SIG-M5 treated with dmso at 0.1 percent for 504 hours (cell line): ENCODE results near the gene DNAI7.

Source experiments
- DNase-seq: peaks from one replicate; lab custom pipeline; 2025; ENCODE audit not compliant: unreplicated experiment; lab: John Stamatoyannopoulos, UW

DNAI7 gene

GRCh38 chr12:25184132-25184531 lies 10.8 kb downstream of the DNAI7 start:
- no peak for DNase-seq

DNA sequence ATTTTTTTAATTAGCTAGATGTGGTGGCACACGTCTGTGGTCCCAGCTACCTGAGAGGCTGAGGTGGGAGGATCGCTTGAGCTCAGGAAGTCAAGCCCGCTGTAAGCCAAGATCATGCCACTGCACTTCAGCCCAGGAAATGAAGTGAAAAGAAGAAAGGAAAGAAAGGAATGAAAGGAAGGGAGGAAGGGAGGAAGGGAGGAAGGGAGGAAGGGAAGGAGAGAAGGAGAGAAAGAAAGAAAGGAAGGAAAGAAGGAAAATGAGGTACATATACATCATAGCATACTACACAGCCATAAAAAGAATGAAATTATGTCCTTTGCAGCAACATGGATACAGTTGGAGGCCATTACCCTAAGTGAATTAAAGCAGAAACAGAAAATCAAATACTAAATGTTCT lies 12.2 kb downstream of the DNAI7 start:
- DNase-seq, result no peak

GRCh38 chr12:25162866-25163265 lies 32.1 kb downstream of the DNAI7 start:
- no peak for DNase-seq

DNA sequence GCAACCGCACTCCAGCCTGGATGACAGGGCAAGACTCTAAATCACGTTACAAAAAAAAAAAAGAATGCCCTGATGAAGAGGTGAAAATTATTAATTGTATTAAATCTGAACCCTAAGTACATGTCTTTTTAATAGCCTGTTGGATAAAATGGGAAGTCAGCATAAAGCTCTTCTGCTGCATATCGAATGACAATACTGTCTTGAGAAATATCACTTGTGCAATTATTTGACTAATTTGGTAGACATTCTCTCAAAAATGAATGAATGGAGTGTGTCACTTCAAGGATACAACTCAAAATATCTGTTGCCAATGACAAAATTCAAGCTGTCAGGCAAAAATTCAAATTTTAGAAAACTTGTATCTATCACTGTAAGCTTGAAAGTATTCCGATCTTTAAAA lies 38.9 kb downstream of the DNAI7 start:
- peak; percentile 7 for DNase-seq

DNA sequence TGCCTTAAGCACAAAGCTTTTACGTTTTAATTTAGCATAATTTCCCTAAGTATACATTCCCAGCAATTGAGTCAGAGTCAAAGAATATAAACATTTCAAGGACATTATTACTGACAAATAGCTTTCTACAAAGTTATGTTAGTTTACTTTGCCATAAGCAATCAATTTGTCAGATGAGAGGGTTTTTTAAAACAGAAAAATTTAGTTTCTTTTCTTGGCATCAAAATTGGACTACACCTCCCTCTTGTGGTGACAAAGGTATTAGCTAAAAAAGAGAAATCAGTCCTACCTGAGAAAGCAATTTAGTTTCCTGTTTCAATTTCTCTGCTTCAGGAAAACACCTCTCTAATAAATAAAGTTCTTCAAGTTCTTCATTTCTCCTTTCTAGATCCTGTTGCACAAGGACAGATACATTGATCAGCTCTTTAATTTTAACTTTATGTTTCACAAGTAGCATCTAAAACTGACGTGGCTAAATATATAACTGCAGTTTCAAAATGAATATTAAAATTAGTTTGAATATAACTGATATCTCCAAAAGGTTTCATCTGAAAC lies 39.9 kb downstream of the DNAI7 start:
- peak; percentile 17 for DNase-seq

DNA sequence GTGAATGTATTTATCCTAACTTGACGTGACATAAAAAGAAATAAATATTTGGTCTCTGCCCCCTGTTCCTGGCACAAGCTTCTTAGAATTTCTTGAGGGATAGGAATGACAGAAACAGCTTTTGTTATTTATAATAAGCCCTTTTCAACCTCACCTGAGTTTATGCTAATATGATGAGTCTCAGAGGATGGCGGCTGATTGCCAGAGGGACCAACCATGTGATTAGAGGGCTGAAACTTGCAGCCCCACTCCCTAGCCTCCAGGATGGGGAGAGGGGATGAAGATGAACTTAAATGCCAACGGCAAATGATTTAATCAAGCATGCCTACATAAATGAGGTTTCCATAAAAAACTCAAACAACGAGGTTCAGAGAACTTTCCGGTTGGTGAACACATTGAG lies 42.9 kb downstream of the DNAI7 start:
- DNase-seq, result no peak

DNA sequence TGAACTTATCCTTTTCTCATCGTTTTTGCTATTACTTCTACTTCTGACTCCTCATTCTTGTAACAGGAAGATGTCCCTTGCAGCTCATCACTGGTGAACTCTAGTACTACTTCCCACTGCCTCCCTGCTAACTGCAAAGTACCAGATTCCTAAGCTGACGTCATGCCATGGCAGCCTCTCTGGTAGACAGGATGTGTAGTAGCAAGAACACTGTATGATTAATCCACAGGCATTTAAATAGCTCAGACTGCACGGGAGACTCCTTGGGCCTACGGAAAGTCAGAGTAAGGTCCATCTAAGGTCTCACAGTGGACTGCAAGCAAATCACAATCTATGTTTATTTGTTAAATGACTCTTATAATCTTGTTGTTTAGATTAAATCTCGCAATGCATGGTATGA lies 43.5 kb downstream of the DNAI7 start:
- no peak for DNase-seq

DNA sequence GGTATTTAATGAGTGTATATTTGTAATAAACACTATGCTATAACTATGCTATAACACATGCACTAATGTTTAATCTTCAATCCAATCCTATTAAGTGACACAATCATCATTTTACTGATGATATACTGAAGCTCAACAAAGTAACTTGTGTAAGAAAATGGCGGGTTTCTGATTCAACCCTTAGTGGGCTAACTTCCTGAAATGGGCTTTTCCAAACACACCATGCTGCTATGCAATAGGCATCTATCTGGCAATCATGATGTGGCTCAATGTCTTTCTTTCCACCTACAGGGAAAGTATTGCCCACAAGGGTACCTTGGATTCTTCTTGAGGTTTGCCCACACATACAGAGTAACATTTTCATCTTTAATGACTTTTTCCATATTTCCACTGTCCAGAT lies 48.3 kb downstream of the DNAI7 start:
- no peak for DNase-seq

DNA sequence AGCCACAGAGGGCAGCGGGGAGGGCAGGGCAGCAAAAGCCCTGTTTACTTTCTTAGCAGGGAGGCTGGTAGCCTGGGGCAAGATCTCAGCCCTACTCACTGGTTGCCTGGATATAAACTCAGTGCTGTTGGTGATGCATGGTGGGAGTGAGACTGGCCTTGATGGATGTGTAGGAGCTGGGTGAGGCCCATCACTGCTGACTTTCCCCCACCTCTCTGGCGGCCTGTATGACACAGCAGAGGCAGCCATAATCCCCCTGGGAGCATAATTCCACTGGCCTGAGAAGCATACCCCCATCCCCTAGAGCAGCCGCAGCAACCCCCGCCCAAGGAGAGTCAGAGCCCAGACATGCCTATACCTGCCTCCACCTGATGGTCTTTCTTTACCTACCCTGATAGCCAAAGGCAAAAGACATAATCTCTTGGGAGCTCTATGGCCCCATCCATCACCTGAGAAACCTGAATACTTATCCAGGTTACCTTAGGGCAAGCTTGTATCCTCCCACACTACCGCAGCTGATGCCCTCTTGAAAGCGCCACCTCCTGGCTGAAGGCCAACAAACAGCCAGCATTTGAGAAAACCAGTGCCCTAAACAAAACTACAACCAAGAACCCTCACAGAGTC lies 59.3 kb downstream of the DNAI7 start:
- DNase-seq, result no peak

- DNase-seq, result no peak
Observed at GRCh38 chr12:25131270-25131669, 63.7 kb downstream of the DNAI7 start.

DNA sequence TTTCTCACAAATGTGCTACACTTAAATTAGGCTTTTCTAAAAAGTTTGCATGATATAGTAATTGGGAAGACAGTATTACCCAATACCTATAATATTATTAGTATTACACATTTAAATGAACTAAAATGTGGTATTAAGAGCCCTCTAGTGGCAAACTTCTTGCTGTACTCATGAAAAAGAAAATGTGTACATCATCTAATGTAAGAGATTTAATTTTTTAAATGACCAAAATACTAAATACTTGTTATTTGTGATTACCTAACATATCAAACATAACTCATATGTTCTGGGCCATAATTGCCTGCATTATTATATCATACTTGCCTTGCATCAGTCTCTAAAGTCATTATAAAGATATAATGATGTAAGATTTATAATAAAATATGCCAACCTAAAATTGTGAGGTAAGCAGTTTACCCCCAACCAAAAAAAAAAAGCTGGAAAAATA lies 64.2 kb downstream of the DNAI7 start:
- peak; percentile 59 for DNase-seq

GRCh38 chr12:25126746-25127145 lies 68.2 kb downstream of the DNAI7 start:
- no peak for DNase-seq

- DNase-seq, result no peak
Observed at GRCh38 chr12:25126101-25126500, 68.9 kb downstream of the DNAI7 start.

- DNase-seq, result no peak
Observed at GRCh38 chr12:25124493-25124892, 70.5 kb downstream of the DNAI7 start.

DNA sequence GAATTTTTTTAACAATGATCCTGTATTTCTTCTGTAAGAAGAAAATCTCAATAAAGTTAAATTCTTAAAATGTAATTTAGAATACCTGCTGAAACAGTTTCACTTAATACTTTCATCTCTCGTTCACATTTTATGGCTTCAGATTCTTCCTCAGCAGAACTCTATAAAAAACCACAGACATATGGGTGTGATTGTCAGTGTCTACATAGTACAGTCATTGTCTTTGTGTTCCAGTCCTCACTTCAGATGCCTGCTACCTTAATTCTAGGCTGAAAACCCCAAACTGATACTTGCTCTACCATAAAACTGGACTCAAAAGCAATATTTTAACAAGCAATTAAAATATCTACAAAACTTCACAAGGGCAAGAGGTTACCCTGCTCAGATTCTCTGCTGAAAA lies 71.8 kb downstream of the DNAI7 start:
- no peak for DNase-seq

- no peak for DNase-seq
Observed at GRCh38 chr12:25121916-25122315, 73.0 kb downstream of the DNAI7 start.

DNA sequence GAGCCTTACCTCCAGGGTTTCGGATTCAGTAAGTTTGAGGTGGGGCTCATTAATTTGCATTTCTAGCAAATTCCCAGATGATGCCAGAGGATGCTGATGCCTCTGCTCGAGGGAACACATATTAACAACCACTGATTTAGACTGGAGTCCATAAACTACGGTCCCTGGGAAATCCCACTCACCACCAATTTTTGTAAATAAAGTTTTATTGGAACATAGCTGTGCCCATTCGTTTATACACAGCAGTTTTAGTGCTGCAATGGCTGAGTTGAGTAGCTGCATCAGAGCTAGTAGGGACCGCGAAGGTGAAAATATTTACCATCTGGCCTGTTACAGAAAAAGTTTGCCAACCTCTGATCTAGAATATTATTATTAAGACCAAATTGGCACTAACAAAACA lies 73.8 kb downstream of the DNAI7 start:
- no peak for DNase-seq

- DNase-seq, result no peak
Observed at GRCh38 chr12:25119020-25119419, 75.9 kb downstream of the DNAI7 start.

DNA sequence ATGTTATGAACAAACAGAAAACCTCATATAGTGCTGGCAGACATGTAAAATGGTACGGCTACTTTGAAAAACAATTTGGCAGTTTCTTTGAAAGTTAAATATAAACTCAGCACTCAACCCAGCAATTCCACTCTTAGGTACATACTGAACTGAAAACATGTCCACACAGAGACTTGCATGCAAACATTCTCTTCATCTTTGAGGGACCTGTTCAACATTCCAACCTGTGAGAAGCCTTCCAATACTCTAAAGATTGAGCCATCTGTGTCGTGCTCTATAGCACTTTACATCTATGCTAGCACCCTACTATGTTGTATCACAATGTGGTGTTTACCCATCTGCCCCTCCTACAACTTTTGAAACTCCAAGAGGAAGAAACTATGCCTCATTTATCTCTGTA lies 79.3 kb downstream of the DNAI7 start:
- no peak for DNase-seq

DNA sequence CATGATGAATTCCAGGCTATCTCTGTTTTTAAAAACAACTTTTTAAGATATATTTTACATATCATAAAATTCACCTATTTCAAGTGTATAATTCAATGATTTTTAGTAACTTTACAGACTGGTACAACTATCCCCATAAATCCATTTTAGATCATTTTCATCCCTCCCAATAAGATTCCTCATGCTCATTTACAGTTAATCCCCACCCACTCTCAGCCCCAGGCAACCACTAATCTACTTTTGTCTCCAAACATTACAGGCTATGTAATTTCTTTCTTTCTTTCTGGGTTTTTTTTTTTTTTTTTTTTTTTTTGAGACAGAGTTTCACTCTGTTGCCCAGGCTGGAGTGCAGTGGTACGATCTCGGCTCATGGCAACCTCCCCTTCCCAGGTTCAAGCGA lies 81.3 kb downstream of the DNAI7 start:
- no peak for DNase-seq

DNA sequence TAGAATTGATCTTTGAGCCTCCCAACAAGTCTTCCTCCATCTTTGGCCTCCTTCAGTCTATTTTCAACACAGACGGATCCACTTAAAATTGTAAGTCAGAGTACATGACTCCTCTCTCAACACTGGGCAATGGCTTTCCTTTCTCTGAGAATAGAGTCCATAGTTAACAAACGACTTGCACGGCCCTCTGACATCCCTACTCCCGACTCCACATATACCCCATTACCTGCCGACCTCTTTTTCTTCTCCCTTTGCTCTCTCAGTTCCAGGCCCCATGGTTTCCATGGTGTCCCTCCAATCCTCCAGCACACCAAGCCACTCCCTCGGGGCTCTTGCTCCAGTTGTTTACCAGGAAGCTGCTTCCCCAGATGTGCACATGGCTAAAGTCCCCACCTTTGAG lies 84.7 kb downstream of the DNAI7 start:
- DNase-seq, result no peak

- peak; percentile 15 for DNase-seq
Observed at GRCh38 chr12:25107920-25108319, 87.0 kb downstream of the DNAI7 start.

DNA sequence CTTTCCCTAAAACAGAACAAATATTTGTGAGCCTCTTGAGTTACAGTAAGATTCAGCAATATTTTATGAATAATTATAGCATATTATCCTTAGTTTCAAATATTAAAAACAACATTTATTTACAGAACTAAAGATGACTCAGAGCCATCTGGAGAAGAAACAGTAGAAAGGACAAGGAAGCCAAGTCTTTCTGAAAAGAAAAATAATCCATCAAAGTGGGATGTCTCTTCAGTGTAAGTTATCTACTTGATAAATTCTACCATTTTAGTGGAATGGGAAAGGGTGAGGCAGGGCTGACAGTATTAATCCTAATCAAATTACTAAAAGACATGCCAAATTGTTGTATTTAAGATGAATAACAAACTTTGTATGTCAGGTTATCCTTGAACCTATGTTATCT lies 88.1 kb downstream of the DNAI7 start:
- no peak for DNase-seq
